GM18519 (cell line): ENCODE data around the gene COG5.

Experiments used
- ATAC-seq: cut with Tn5 transposase; IDR thresholded peaks from one replicate; pipeline ENCODE4 v1.9.1; 2021; ENCODE audit warnings: mild to moderate bottlenecking, moderate library complexity; ENCODE audit not compliant: unreplicated experiment, low FRiP score

COG5 gene

GRCh38 chr7:107526672-107527071 is 37.0 kb downstream of the COG5 start:
- ATAC-seq = no peak

GRCh38 chr7:107506674-107507339 is 56.9 kb downstream of the COG5 start:
- no peak for ATAC-seq

GRCh38 chr7:107505997-107506673 is 57.6 kb downstream of the COG5 start:
- ATAC-seq = no peak

GRCh38 chr7:107505362-107505761 is 58.4 kb downstream of the COG5 start:
- ATAC-seq = no peak

GRCh38 chr7:107503687-107504086 is 60.0 kb downstream of the COG5 start:
- no peak for ATAC-seq

- ATAC-seq = no peak
Observed at GRCh38 chr7:107502797-107503196, 60.9 kb downstream of the COG5 start.

- no peak for ATAC-seq
Observed at GRCh38 chr7:107502154-107502553, 61.6 kb downstream of the COG5 start.

GRCh38 chr7:107501593-107501992 is 62.1 kb downstream of the COG5 start:
- ATAC-seq = no peak

- no peak for ATAC-seq
Observed at GRCh38 chr7:107499731-107500130, 64.0 kb downstream of the COG5 start.

GRCh38 chr7:107495516-107495915 is 68.2 kb downstream of the COG5 start:
- ATAC-seq = no peak

GRCh38 chr7:107494884-107495283 is 68.8 kb downstream of the COG5 start:
- ATAC-seq = no peak

GRCh38 chr7:107494315-107494751 is 69.4 kb downstream of the COG5 start:
- no peak for ATAC-seq

GRCh38 chr7:107492875-107493274 is 70.8 kb downstream of the COG5 start:
- no peak for ATAC-seq

- no peak for ATAC-seq
Observed at GRCh38 chr7:107486041-107486440, 77.7 kb downstream of the COG5 start.

- ATAC-seq = no peak
Observed at GRCh38 chr7:107482571-107482970, 81.1 kb downstream of the COG5 start.

- no peak for ATAC-seq
Observed at GRCh38 chr7:107480932-107481331, 82.8 kb downstream of the COG5 start.

GRCh38 chr7:107479303-107479702 is 84.4 kb downstream of the COG5 start:
- no peak for ATAC-seq

- no peak for ATAC-seq
Observed at GRCh38 chr7:107474104-107474521, 89.6 kb downstream of the COG5 start.

- no peak for ATAC-seq
Observed at GRCh38 chr7:107472116-107472515, 91.6 kb downstream of the COG5 start.

GRCh38 chr7:107471292-107472070 is 92.2 kb downstream of the COG5 start:
- ATAC-seq = no peak

- no peak for ATAC-seq
Observed at GRCh38 chr7:107469929-107470328, 93.8 kb downstream of the COG5 start, which contains the start of gene GPR22. Gene GPR22, plus strand, starts transcription at chr7:107470057. Its CDS starts 4,004 bp downstream, at chr7:107474061.
